GM19043 (cell line): ENCODE results near the gene COPRS.

ENCODE experiments used
- ATAC-seq: cut with Tn5 transposase; IDR thresholded peaks from one replicate; pipeline ENCODE4 v1.9.1; 2021; ENCODE audit warnings: low read depth; ENCODE audit not compliant: unreplicated experiment

COPRS gene

GRCh38 chr17:31858642-31859486, at the start of gene COPRS:
Gene COPRS (minus strand): TSS chr17:31859244. CDS start chr17:31859199, 45 bp downstream.
- ATAC-seq: no peak

GRCh38 chr17:31908386-31908785, 49.3 kb upstream of the COPRS start:
- ATAC-seq: no peak

- ATAC-seq: no peak
Measured at GRCh38 chr17:31907342-31907962, 48.4 kb upstream of the COPRS start.

- ATAC-seq: no peak
Measured at GRCh38 chr17:31903401-31903800, 44.4 kb upstream of the COPRS start.

GRCh38 chr17:31902693-31903092, 43.6 kb upstream of the COPRS start:
- ATAC-seq: no peak

- ATAC-seq: no peak
Measured at GRCh38 chr17:31900877-31901276, 41.8 kb upstream of the COPRS start.

GRCh38 chr17:31888124-31888523, 29.1 kb upstream of the COPRS start:
- no peak for ATAC-seq

- no peak for ATAC-seq
Measured at GRCh38 chr17:31882571-31882970, 23.5 kb upstream of the COPRS start.

GRCh38 chr17:31880311-31880710, 21.3 kb upstream of the COPRS start:
- no peak for ATAC-seq

GRCh38 chr17:31878703-31879073, 19.6 kb upstream of the COPRS start:
- ATAC-seq: no peak

- ATAC-seq: no peak
Measured at GRCh38 chr17:31877911-31878702, 19.1 kb upstream of the COPRS start.

- no peak for ATAC-seq
Measured at GRCh38 chr17:31877341-31877740, 18.3 kb upstream of the COPRS start.

- no peak for ATAC-seq
Measured at GRCh38 chr17:31875081-31875480, 16.0 kb upstream of the COPRS start.

GRCh38 chr17:31869797-31870568, 10.9 kb upstream of the COPRS start:
- ATAC-seq: no peak

GRCh38 chr17:31869031-31869430, 10.0 kb upstream of the COPRS start:
- no peak for ATAC-seq

GRCh38 chr17:31859487-31860008, 504 bp upstream of the COPRS start:
- no peak for ATAC-seq

- no peak for ATAC-seq
Measured at GRCh38 chr17:31857920-31858641, 963 bp downstream of the COPRS start.

- ATAC-seq: no peak
Measured at GRCh38 chr17:31856750-31857149, 2.3 kb downstream of the COPRS start.

GRCh38 chr17:31854672-31855071, 4.4 kb downstream of the COPRS start:
- no peak for ATAC-seq
